GM20000 (cell line): Measurements from ENCODE around the gene OR5K3.

Experiments
- DNase-seq: peaks from one replicate; pipeline ENCODE4 v3.0.0; 2012; ENCODE audit warnings: low spot score
- TF ChIP-seq, protein P1 (sequence below): IDR thresholded peaks from 2 replicates; pipeline ENCODE4 v1.5.1; 2012; ENCODE audit warnings: mild to moderate bottlenecking, control low read depth; ENCODE audit errors: extremely low read depth, missing control alignments

The OR5K3 gene

DNA sequence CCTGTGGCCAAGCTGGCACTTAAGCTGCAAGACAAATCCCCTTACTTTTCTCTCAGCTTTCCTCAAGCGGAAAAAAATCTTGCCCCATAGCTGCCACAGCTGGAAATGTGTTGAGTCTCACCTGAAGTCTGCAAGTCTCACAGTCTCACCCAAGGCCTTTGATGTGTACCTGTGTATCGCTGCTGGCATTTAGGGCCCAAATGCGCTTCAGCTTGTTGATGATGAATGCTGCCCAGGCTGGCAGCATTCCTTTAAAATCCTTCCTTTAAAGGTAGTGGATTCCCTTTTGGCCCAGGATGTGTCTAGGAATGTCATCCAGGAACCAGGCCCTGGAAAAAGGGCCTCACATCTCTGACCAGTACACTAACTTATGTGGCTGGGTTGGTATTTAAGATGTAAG, 29.8 kb upstream of the OR5K3 start:
- DNase-seq, result no peak
- TF ChIP-seq, protein P1, sequence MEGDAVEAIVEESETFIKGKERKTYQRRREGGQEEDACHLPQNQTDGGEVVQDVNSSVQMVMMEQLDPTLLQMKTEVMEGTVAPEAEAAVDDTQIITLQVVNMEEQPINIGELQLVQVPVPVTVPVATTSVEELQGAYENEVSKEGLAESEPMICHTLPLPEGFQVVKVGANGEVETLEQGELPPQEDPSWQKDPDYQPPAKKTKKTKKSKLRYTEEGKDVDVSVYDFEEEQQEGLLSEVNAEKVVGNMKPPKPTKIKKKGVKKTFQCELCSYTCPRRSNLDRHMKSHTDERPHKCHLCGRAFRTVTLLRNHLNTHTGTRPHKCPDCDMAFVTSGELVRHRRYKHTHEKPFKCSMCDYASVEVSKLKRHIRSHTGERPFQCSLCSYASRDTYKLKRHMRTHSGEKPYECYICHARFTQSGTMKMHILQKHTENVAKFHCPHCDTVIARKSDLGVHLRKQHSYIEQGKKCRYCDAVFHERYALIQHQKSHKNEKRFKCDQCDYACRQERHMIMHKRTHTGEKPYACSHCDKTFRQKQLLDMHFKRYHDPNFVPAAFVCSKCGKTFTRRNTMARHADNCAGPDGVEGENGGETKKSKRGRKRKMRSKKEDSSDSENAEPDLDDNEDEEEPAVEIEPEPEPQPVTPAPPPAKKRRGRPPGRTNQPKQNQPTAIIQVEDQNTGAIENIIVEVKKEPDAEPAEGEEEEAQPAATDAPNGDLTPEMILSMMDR, result no peak

DNA sequence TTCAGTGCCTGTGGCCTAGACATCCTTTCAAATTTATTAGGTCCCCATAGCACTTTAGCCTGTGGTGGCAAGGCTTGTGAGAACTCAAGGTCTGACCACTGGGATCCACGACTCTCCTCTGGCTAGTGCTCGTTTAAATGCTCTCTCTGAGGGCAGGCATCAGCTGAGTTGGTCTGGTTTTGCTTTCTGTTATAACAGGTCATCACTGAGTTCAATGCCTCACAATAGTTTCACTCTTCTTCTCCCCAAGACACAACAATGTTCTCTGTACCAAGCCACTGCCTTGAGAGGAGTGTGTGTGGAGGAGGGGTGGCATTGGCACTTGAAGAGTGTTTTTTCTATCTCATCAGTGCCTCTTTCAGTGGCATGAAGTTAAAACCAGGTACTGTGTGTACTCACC, 29.2 kb upstream of the OR5K3 start:
- TF ChIP-seq, protein P1, result no peak
- DNase-seq, result no peak

DNA sequence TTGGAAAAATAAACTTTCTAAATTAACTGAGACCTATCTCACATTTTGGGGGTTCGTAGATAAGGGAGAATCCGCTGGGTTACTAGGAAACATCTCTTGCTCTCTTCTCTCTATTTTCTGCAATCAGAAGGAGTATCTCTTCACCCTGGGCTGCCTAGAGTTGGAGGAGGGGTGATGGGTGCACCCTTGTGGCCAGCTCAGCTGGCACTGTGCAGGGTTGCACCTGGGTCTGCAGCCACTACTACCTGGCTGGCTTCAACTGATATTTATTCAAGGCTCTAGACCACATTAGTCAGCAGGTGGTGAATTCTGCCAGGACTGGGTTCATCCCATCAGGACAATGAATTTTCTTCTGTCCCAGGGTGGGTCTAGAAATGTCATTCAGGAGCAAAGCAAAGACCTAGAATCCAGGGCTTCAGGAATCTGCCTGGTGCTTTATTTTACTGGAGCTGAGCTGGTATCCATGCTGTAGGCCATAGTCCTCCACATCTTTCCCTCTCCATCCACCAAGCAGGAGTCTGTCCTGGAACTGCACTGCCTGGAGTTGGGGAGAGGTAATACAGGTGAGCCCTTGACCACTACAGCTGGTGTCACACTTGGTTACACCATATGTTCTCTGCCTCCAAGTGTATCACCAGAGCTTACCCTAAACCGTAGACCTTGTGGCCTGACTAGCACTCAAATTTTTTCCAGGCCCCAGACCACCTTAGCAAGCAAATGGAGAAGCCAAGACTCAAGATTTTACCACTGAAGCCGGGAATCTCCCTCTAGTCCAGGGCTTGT, 22.8 kb upstream of the OR5K3 start:
- TF ChIP-seq, protein P1, result no peak
- no peak for DNase-seq

DNA sequence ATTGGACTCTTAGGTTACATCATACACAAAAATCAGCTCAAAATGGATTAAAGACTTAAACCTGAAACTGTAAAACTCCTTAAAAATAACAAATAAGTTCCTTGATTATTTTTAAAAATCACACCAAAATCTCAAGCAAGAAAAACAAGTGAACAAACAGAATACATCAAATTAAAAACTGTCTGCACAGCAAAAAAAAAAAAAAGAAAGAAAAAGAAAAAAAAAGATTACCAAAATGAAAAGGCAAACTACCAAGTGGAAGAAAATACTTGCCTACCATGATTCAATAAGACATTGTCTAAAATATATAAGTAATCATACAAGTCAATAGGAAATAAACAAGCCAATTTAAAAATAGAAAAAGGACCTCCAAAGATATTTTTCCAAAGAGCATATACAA, 19.3 kb upstream of the OR5K3 start:
- DNase-seq, result no peak
- TF ChIP-seq, protein P1, result no peak

DNA sequence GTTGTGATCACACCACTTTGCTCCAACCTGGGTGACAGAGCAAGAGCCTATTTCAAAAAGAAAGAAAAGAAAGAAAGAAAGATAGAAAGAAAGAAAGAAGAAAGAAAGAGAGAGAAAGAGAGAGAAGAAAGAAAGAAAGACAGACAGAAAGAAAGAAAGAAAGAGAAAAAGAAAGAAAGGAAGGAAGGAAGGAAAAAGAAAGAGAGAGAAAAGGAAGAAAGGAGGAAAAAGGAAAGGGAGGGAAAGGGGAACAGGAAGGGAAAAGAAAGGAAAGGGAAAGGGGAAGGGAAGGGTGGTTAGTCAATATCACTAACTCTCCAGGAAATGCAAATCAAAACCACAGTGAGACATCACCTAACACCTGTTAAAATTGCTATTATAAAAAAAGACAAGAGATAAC, 18.6 kb upstream of the OR5K3 start:
- DNase-seq, result no peak

DNA sequence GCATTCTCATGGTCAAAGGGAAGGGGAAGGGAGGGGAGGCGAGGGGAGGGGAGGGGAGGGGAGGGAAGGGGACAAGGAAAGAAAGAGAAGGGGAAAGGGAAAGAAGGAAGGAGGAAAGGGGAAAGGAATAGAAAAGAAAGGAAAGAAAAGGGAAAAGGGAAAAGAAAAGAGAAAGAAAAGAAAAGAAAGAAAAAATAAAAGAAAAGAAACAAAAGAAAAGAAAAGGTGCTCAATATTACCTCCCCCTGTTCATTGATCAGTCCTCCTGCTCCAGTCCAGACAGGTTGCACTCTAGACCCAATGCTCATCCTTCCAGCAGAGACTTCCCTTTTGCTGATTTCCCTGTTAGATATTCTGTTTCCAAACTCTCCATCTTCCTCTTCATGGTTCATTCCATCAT, 18.0 kb upstream of the OR5K3 start:
- no peak for DNase-seq

More for the DNA sequence above, 18.6 kb upstream of the OR5K3 start:
- TF ChIP-seq, protein P1, result no peak

DNA sequence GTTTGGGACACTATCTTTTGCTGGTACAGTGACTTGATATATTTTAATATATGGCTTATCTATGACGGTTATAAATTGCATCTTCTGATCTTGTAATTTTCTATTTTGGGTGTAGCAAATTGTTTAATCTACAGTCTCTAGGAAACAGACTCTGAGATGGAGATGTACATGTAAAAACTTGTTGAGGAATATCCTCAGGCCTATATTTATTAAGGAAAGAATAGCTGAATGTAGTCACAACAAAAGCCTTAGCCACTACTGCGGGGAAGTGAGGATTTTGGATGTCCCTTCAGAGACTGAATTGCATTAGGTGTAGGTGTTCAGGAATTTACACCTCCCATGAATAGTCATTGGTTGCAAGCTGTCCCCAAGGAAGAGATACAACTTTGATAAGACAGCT, 13.8 kb upstream of the OR5K3 start:
- TF ChIP-seq, protein P1, result no peak
- no peak for DNase-seq

More for the DNA sequence above, 18.0 kb upstream of the OR5K3 start:
- TF ChIP-seq, protein P1, result no peak
